T47D (cell line): ENCODE measurements around the gene WIPF2.

ENCODE experiments used
- DNase-seq, 2 experiments: peaks; one replicate each; pipeline versions ENCODE4 v3.0.0 to v3.0.0-alpha.2; 2011 to 2012; ENCODE audit warnings: low read depth in 1 of 2, low spot score in 1 of 2
- JUND ChIP-seq: IDR thresholded peaks from 2 replicates; pipeline ENCODE4 v1.6.1; 2012; ENCODE audit warnings: low read depth
- in situ Hi-C: cut with HindIII; loops from 2 replicates; pipeline ENCODE4 v1.10.0; 2016; ENCODE audit warnings: low sequenced_read_pairs, low pct_unique_long_range_greater_than_20kb

WIPF2 gene

DNA sequence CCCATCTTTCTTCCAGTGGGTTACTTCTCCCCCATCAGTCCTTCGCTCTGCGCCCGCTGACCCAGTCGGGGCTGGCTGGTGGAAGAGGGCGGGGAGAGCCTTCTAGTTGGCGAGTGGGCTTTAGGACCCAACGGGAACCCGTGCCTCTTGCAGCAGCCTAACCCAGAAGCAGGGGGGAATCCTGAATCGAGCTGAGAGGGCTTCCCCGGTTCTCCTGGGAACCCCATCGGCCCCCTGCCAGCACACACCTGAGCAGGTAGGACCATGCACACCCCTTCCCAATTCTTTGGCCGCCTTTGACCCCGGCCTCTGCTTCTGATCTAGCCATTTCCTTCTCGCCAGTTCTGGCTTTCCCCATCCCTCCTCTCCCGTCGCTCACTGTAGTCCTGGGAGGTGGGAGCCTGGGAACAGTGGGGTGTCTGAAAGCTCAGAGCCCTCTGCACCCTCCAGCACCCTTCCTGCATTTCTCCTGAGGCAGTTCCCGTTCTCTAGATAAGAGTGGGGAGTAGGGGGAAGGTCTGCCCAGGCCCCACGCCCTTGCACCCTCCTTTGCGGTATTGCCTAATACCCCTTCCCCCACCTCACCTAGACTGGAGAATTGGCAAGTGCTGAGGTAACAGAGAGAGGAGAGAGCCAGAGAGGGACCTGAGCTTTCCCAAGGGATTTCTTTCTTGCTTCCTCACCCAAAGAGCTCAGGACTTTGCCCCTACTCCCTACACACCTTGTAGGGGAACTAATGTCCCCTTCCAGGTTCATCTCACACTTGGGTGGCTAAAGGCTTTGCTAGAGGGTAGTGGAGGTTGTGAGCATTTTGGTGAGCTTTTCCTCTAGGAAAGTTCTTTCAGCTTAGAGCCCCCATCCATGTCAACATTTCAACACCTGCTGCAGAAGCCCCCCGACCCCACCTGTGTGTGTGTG, 90.2 kb downstream of the WIPF2 start, which contains the start of gene RARA:
TSS of gene RARA (plus strand) at position 150 of the 918 bp plus-strand sequence. CDS start 22,039 bp downstream, outside the sequence.
- in situ Hi-C loops = no loop called here
- DNase-seq = peak in 1 of 2 experiments; percentile 76
- no peak for TF ChIP-seq JUND

DNA sequence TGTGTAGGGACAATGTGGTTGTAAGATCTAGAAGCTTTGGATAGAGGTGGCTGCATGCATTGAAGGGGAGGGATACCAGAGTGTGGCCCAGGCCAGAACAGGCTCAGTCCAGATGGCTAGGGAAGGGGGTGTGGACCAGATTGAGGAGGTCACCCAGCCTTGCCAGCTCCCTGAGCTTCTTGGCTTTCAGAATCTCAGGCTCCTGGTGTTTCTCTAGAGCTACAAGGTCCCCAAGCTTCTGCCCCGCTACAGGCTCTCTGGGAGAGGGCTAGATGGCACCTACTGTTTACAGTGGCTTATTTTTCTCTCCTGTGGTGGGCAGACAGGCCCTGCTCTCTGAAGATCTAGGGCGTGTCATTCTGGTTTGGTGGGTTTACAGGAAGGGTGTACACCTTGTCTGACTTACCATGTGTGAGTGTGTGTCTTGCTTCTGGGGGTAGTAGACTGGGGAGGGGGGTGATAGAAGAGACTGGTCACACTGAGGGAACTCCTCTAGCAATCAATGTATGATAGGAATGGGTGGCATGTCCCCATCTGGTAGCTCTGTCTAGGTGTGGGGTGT, 90.9 kb downstream of the WIPF2 start:
- in situ Hi-C loops = no loop called here
- no peak for TF ChIP-seq JUND
- peak in 1 of 2 experiments; percentile 43 for DNase-seq

DNA sequence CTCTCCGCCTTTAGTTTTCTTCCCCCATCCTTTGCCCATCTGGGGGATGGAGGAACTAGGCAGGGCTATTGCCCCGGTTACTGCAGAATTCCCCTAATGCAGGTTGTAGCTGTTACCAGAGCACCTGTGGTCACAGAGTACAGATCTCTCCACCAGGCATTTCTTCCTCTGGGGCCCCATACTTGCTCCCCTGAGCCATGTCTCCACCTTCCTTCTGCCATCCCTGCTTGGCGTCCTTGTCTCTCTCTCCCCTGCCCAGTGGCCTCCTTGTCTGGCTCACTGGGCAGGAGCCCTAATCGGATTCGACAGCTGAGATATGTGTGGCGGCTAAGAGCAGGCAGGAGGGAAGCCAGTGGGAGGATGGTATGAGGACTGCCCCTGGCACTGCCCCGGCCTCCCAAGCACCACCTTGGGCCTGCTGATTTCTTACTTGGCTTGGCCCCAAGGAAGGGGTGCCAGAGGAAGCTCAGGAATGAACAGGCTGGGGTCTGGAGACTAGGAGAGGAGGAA, 91.8 kb downstream of the WIPF2 start:
- in situ Hi-C loops = no loop called here
- no peak for TF ChIP-seq JUND
- DNase-seq = peak in 1 of 2 experiments; percentile 24

DNA sequence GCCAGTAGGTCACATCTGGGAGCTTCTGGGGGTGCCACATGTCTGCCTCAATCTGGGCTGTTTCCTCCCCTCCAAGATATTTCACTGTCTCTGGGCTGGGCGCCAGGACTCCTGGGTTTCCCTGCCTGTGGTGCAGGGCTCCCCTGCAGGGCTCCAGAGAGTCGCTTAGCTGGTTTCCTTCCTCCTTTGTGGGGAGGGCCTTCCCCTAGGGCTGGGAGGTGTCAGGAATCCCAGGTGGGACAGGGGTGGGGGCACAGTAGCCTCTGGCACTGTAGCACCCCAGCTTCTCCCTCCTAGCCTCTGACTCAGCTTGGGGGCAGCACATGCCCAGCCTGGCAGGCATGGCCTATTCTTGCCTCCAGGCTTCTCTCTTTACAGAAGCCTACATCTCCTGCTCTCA, 92.5 kb downstream of the WIPF2 start:
- DNase-seq = peak; percentile 35 to 84
- 0 out of 2 replicates have a peak, but pooled peaks have one; percentile 41 for TF ChIP-seq JUND
- in situ Hi-C loops = no loop called here

DNA sequence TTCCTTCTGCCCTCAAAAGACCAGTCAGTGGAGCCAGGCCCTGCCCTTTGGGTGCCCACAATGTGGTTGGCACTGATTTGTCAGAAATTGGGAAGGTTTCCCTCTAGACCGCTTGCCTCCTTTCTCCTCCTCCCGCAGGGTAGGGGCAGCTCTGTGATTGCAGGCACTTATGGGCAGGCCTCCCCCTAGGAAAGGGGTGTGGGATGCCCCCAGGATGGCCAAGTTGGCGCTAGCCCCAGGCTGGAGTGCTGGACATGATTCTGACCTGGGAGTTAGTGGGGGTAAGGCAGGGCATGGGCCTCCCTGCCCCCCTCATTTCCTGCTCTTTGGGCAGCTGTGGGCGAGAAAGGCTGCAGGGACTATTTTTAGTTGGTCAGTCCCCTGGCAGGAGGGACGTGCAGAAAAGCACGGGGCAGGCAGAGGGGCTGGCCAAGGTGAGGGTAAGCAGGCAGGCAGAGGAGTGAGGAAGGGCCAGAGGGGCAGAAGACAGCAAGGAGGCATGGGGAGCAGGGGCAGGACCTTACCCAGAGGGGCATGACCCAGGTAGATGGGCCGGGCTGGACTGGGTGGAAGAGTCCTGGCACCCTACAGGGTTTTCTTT, 93.1 kb downstream of the WIPF2 start:
- in situ Hi-C loops = no loop called here
- DNase-seq = peak in 1 of 2 experiments; percentile 44

DNA sequence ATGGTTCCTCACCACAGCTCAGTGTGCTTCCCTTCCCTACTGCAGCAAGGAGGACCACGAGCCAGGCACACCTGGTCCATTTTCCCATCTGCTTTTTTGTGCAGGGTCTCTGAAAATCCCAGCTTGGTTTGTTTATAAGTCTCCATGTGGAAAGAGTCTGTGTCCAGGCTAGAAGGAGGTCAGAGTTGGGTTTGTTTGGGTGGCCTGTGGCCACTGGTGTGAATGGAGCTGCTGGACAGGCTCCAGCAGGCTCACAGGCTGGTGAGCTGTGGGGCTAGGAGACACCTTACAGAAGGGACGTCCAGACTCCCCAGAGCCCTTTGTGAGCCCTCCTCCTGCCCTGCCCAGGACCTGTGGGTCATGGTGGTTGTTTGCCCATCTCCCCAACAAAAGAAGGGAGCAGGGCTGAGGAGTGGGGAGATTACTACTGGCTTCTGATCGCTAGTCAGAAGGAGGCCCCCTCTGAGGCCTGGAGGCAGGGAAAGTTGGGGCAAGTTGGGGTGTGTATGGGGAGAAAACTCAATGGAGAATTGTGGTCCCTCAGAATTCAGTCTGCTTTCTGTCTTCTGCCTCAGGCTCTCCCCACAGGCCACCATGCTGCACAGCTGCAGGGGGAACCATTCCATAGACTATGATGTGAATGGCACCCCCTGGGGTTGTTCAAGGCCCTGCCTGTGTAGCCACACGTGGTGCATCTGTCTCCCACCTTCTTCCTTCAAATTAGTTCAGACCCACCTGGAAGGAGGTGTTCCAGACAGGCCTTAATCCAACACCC, 94.0 kb downstream of the WIPF2 start:
- peak in 1 of 2 experiments; percentile 44 for DNase-seq
- no peak for TF ChIP-seq JUND
- in situ Hi-C loops = no loop called here

More for the DNA sequence above, 93.1 kb downstream of the WIPF2 start:
- TF ChIP-seq JUND = no peak

DNA sequence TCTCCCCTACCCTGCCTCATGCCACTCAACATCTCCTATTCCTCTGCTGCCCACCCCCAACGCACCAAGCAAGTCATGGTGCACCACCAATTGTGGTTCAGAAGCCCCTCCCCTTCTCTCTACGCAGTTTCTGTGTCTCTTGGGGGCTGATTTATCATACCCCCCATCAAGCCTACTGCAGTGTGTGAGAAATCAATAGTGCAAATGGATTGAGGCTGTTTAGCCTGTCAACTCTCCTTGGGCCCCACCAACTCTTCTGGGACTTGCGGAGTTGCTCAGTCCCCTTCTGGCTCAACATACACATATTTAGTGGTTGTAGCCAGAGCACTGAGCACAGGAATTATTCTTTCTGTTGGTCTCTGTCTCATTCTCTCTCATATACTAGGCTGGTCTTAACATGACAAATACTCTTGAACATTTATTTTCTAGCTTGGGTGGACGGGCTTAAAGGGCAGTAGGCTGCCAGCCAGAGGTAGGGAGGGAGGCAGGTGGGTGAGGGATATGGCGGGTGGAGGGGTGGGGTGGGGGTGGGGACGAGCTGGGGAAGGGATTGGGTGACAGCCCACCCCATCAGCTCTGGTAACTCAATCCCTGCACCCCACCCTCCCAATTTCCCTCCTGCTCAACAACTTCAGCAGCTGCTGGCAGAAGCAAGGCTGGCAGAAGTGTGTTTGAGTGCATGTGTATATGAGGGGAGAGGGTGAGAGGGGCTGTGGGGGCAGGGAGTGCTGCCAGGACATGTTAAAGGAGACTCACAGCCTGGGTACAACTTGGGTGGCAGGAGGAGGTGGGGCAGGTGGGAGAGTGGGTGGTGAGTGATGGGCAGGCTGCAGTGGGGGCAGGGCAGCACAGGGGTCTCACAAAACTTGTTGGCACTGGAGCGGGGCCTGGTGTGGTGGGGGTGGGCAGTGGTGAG, 94.8 kb downstream of the WIPF2 start:
- DNase-seq = peak in 1 of 2 experiments; percentile 39
- in situ Hi-C loops = no loop called here
- no peak for TF ChIP-seq JUND

DNA sequence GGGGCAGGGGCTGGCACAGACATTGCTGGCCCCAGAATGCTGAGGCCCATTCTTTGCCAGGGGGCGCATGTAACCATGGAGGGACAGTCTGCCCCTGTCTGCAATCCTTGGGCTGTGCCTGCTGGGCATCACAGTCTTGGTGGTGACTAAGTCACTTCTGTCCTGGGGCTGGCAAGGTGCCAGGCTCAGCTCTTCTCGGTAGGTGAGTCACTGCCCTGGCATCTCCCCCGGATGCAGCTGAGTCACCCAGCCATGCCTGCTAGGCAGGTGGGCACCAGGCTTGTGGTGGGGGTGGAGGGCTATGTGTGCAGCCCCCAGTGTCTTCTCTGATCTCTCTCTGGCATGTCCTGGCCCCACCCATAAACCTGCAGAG, 95.5 kb downstream of the WIPF2 start:
- DNase-seq = peak; percentile 73 to 97
- in situ Hi-C loops = no loop called here
- peak; percentile 100 for TF ChIP-seq JUND

DNA sequence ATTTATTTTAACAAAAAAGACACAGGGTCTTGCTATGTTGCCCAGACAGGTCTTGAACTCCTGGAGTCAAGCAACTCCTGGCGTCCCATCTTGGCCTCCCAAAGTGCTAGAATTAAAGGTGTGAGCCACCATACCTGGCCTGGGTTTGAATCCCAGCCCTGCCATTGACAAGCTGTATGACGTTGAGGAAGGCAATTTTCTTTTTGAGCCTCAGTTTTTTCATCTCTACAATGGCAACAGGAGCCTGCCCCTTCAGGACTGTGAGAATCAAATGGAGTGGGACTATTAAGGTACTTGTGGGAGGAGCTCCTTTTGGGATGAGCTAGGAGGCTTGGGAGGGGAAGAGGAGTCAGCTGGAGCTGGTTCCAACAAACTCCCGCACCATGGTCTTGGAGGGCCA, 96.1 kb downstream of the WIPF2 start:
- peak in 1 of 2 experiments; percentile 42 for DNase-seq
- in situ Hi-C loops = no loop called here
- no peak for TF ChIP-seq JUND

DNA sequence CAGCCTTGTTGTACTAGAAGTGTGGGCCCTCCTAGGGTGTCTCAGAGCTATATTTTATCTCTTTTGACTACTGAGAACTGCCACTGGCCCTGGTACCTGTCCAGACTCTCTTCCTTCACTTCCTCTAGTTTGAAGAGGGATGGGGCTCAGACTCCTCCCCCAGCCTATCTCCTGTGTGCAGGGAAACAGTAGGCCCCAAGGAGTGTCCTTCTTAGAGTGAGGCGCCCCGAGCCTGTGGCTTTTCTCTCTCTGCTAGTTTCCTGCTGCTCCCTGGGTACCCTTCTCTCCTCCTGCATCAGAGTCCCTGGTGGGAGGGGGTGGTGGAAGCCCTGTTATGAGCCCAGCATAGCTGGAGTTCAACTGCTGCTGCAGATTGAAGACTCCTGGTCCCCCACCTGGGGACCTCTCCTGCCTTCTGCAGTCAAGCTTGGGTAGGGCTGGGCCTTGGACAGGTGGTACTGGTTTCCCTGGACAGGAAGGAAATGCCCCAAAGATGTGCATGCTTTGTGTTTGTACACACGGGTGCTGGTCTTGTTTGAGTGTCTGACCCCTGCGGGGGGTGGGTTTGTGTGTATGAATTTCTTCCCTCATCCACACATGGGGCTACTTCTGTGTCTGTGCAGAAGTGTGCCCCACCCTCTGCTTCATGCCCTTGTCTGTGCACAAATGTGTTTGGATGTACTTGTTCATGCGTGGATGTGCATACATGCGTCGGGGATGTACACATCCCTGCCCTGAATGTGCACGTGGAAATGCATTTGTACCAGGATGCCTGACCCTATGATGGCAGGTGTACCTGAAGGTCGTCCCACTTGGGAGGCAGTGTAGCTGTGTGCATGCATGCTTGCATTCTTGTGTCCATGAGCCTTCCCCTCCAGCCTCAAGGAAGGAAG, 96.8 kb downstream of the WIPF2 start:
- peak in 1 of 2 experiments; percentile 59 for DNase-seq
- in situ Hi-C loops = no loop called here
- no peak for TF ChIP-seq JUND
